Breast epithelium (tissue), 3 donors: ENCODE results near the gene NME7.

Source experiments
- POLR2A ChIP-seq: fragments of 450-650 bp; IDR thresholded peaks from one replicate; pipeline ENCODE4 v1.6.1; 2016; ENCODE audit warnings: antibody characterized with exemption, mild to moderate bottlenecking, moderate library complexity
- TF ChIP-seq, protein P1 (sequence below), 3 donors: fragments of 450-650 bp; IDR thresholded peaks; one replicate each; pipeline ENCODE4 v1.5.1; 2016 to 2017; ENCODE audit warnings: antibody characterized with exemption in 3 of 3, mild to moderate bottlenecking in 3 of 3, moderate library complexity in 3 of 3

DNA sequence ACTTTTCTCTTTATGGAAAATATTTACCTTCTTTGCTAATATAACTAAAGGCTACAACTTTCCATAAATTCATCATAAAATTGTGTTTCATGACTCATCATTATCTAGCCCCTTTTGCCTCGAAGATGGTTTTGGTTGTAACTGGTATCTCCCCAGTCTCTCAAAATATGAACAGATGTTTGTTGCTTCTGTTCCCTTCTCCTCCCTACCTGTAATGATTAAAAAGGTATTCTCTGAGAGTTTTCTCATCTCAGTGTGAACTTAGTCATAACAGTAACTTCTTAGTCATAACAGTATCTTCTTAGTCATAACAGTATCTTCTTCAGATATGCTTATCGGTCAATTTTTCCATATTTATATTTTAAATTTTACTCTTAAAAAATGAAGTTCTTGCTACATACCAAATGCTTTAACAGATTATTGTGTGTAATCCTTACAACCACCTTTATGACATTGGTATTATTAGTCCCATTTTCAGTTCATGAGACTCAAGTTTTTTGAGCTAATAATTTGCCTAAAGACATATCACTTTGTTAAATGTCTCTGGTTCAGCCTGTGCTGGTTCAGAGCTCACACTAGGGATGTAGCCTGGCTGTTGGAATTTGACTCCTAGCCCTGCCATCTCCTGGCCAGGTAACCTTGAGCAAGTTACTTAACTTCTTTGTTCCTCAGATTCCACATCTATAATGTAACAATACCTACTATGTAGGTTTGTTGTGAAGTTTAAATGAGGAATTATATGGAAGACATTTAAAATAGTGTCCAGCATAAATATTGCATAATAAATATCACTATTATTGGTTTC lies 228.5 kb downstream of the NME7 start:
- TF ChIP-seq, protein P1, sequence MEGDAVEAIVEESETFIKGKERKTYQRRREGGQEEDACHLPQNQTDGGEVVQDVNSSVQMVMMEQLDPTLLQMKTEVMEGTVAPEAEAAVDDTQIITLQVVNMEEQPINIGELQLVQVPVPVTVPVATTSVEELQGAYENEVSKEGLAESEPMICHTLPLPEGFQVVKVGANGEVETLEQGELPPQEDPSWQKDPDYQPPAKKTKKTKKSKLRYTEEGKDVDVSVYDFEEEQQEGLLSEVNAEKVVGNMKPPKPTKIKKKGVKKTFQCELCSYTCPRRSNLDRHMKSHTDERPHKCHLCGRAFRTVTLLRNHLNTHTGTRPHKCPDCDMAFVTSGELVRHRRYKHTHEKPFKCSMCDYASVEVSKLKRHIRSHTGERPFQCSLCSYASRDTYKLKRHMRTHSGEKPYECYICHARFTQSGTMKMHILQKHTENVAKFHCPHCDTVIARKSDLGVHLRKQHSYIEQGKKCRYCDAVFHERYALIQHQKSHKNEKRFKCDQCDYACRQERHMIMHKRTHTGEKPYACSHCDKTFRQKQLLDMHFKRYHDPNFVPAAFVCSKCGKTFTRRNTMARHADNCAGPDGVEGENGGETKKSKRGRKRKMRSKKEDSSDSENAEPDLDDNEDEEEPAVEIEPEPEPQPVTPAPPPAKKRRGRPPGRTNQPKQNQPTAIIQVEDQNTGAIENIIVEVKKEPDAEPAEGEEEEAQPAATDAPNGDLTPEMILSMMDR (IDR thresholded peaks at IDR 0.05) = no peak
- TF ChIP-seq POLR2A = no peak
